Progenitor cell of endocrine pancreas (in vitro differentiated cells): Measurements from ENCODE around the gene WDR27. TPM values are rescaled to one million over a fixed set of nuclear protein-coding genes. Genes with fewer than 3 reads are reported as not detected.

Source experiments
- DNase-seq: peaks from one replicate; pipeline ENCODE4 v3.0.0; 2021; ENCODE audit warnings: low spot score; ENCODE audit not compliant: unreplicated experiment
- H3K27ac Mint-ChIP-seq: 2 replicates; pipeline ENCODE4 v1.8.0; 2021; ENCODE audit warnings: mild to moderate bottlenecking, moderate library complexity, mixed read lengths
- H3K27me3 Mint-ChIP-seq: 2 replicates; pipeline ENCODE4 v1.8.0; 2021; ENCODE audit warnings: mixed read lengths
- H3K36me3 Mint-ChIP-seq: 2 replicates; pipeline ENCODE4 v1.8.0; 2022; ENCODE audit warnings: mixed read lengths; ENCODE audit not compliant: insufficient read depth
- H3K4me1 Mint-ChIP-seq: 2 replicates; pipeline ENCODE4 v1.8.0; 2021; ENCODE audit warnings: low read depth, mixed read lengths
- H3K4me3 Mint-ChIP-seq: 2 replicates; pipeline ENCODE4 v1.8.0; 2021; ENCODE audit warnings: low read depth, mild to moderate bottlenecking, moderate library complexity, mixed read lengths
- H3K9me3 Mint-ChIP-seq: 2 replicates; pipeline ENCODE4 v1.8.0; 2021; ENCODE audit warnings: low read depth, mixed read lengths
- CTCF ChIP-seq: fragments of 200-600 bp; sonication (generic); IDR thresholded peaks from one replicate; pipeline ENCODE4 v1.5.0; 2021; ENCODE audit warnings: antibody characterized with exemption, mild to moderate bottlenecking; ENCODE audit not compliant: unreplicated experiment
- total RNA-seq: library from RNA; stranded (reverse); gene quantifications from 2 replicates; pipeline ENCODE4 v1.2.1, GENCODE V29; 2021

Gene WDR27
- total RNA-seq, 1 donor from 2014 or later = 123 TPM

GRCh38 chr6:169490830-169491229 is 211.0 kb downstream of the WDR27 start:
- Mint-ChIP-seq H3K36me3 (no peaks in the 10 kb centered on the region), H3K9me3 (peaks cover 2% of the 10 kb centered on the region), H3K27ac (no peak overlapping the region), H3K4me1 (peaks cover 3% of the 10 kb centered on the region), H3K4me3 (no peak overlapping the region), H3K27me3 (no peaks in the 10 kb centered on the region)
- no peak for TF ChIP-seq CTCF
- no peak for DNase-seq

GRCh38 chr6:169490246-169490641 is 211.6 kb downstream of the WDR27 start:
- peaks cover 3% of the 10 kb centered on the region for H3K4me1 Mint-ChIP-seq
- DNase-seq = no peak
- peaks cover 6% of the 10 kb centered on the region for H3K9me3 Mint-ChIP-seq

GRCh38 chr6:169489563-169490245 is 212.1 kb downstream of the WDR27 start:
- peaks cover 11% of the 10 kb centered on the region for H3K9me3 Mint-ChIP-seq
- no peaks in the 10 kb centered on the region for H3K36me3 Mint-ChIP-seq
- DNase-seq = no peak
- H3K27ac Mint-ChIP-seq = no peak overlapping the region
- peaks cover 3% of the 10 kb centered on the region for H3K4me1 Mint-ChIP-seq
- H3K27me3 Mint-ChIP-seq = no peaks in the 10 kb centered on the region
- no peak for TF ChIP-seq CTCF
- no peak overlapping the region for H3K4me3 Mint-ChIP-seq

More at GRCh38 chr6:169490246-169490641, 211.6 kb downstream of the WDR27 start:
- Mint-ChIP-seq H3K27ac (no peak overlapping the region), H3K27me3 (no peaks in the 10 kb centered on the region), H3K4me3 (no peak overlapping the region), H3K36me3 (no peaks in the 10 kb centered on the region)
- TF ChIP-seq CTCF = no peak

GRCh38 chr6:169487579-169488436 is 214.0 kb downstream of the WDR27 start:
- Mint-ChIP-seq H3K4me1 (peaks cover 3% of the 10 kb centered on the region), H3K27ac (no peak overlapping the region), H3K36me3 (peaks cover 4% of the 10 kb centered on the region), H3K9me3 (peaks cover 28% of the 10 kb centered on the region), H3K27me3 (no peaks in the 10 kb centered on the region), H3K4me3 (no peak overlapping the region)
- no peak for DNase-seq
- no peak for TF ChIP-seq CTCF

GRCh38 chr6:169479783-169480495 is 221.9 kb downstream of the WDR27 start:
- H3K27me3 Mint-ChIP-seq = no peaks in the 10 kb centered on the region
- TF ChIP-seq CTCF = no peak
- peaks cover 52% of the 10 kb centered on the region for H3K9me3 Mint-ChIP-seq
- H3K4me1 Mint-ChIP-seq = no peaks in the 10 kb centered on the region
- H3K36me3 Mint-ChIP-seq = peaks cover 32% of the 10 kb centered on the region
- no peak overlapping the region for H3K4me3 Mint-ChIP-seq
- no peak overlapping the region for H3K27ac Mint-ChIP-seq
- no peak for DNase-seq
